ENCODE measurements around the gene GKAP1.
"Not testable (repeated sequence)": the region's sequence is repeated elsewhere in the genome, so short reads cannot be mapped to it uniquely, and the experiment has no call there.

Gene GKAP1

GRCh38 chr9:83721509-83721908, 96.1 kb downstream of the GKAP1 start:
- no peak overlapping the region for H3K27ac ChIP-seq (ENCODE audit: low read depth, low read length)
- no peaks in the 10 kb centered on the region for H3K27me3 ChIP-seq (ENCODE audit: control insufficient read depth, insufficient read depth, low read length)
- no peak overlapping the region for H3K9ac ChIP-seq (ENCODE audit: low read length)
- no peaks in the 10 kb centered on the region for H3K4me1 ChIP-seq (ENCODE audit: control insufficient read depth, insufficient read depth, low read length)
- no peaks in the 10 kb centered on the region for H3K36me3 ChIP-seq (ENCODE audit: control insufficient read depth, insufficient read depth, low read length)
- H3K4me3 ChIP-seq (ENCODE audit: low read length), result no peak overlapping the region

GRCh38 chr9:83715794-83716193, 101.8 kb downstream of the GKAP1 start:
- H3K27me3 ChIP-seq (ENCODE audit: control insufficient read depth, insufficient read depth, low read length), result no peaks in the 10 kb centered on the region

GRCh38 chr9:83715221-83715620, 102.3 kb downstream of the GKAP1 start:
- no peak overlapping the region for H3K9ac ChIP-seq (ENCODE audit: low read length)
- H3K27ac ChIP-seq (ENCODE audit: low read depth, low read length), result no peak overlapping the region
- no peak overlapping the region for H3K4me3 ChIP-seq (ENCODE audit: low read length)
- no peaks in the 10 kb centered on the region for H3K36me3 ChIP-seq (ENCODE audit: control insufficient read depth, insufficient read depth, low read length)
- H3K27me3 ChIP-seq (ENCODE audit: control insufficient read depth, insufficient read depth, low read length), result no peaks in the 10 kb centered on the region
- H3K4me1 ChIP-seq (ENCODE audit: control insufficient read depth, insufficient read depth, low read length), result no peaks in the 10 kb centered on the region

More at GRCh38 chr9:83715794-83716193, 101.8 kb downstream of the GKAP1 start:
- no peak overlapping the region for H3K4me3 ChIP-seq (ENCODE audit: low read length)
- H3K4me1 ChIP-seq (ENCODE audit: control insufficient read depth, insufficient read depth, low read length), result no peaks in the 10 kb centered on the region
- H3K9ac ChIP-seq (ENCODE audit: low read length), result no peak overlapping the region
- H3K27ac ChIP-seq (ENCODE audit: low read depth, low read length), result no peak overlapping the region
- no peaks in the 10 kb centered on the region for H3K36me3 ChIP-seq (ENCODE audit: control insufficient read depth, insufficient read depth, low read length)

DNA sequence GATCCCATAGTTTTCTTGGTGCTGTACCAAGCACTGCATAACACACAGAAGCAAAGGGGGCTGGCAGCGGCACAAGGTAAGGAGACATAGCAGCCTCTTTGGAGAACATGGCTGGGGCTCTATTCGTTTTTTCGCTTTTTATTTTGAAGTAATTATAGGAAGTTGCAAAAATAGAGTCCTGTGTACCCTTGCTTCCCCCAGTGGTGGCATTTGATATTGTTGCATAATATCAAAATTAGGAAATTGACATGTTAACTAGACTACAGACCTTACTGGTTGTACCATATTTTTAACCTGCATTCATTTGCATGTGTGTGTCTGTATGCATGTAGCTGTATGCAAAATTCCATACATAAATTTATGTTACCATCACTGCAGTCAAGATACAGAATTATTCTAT, 103.2 kb downstream of the GKAP1 start:
- H3K36me3 ChIP-seq (ENCODE audit: control insufficient read depth, insufficient read depth, low read length), result no peaks in the 10 kb centered on the region
- no peak overlapping the region for H3K27ac ChIP-seq (ENCODE audit: low read depth, low read length)
- H3K27me3 ChIP-seq (ENCODE audit: control insufficient read depth, insufficient read depth, low read length), result no peaks in the 10 kb centered on the region
- H3K4me1 ChIP-seq (ENCODE audit: control insufficient read depth, insufficient read depth, low read length), result no peaks in the 10 kb centered on the region
- no peak overlapping the region for H3K9ac ChIP-seq (ENCODE audit: low read length)
- H3K4me3 ChIP-seq (ENCODE audit: low read length), result no peak overlapping the region

- peak overlapping the region; percentile 100 for H3K9ac ChIP-seq (ENCODE audit: low read length)
- H3K36me3 ChIP-seq (ENCODE audit: control insufficient read depth, insufficient read depth, low read length), result no peaks in the 10 kb centered on the region
- H3K27ac ChIP-seq (ENCODE audit: low read depth, low read length), result peak overlapping the region; percentile 99
- peaks cover 17% of the 10 kb centered on the region for H3K4me1 ChIP-seq (ENCODE audit: control insufficient read depth, insufficient read depth, low read length)
- H3K27me3 ChIP-seq (ENCODE audit: control insufficient read depth, insufficient read depth, low read length), result no peaks in the 10 kb centered on the region
- peak overlapping the region; percentile 99 for H3K4me3 ChIP-seq (ENCODE audit: low read length)
These were observed 108.9 kb downstream of the GKAP1 start for GRCh38 chr9:83708515-83709158.

DNA sequence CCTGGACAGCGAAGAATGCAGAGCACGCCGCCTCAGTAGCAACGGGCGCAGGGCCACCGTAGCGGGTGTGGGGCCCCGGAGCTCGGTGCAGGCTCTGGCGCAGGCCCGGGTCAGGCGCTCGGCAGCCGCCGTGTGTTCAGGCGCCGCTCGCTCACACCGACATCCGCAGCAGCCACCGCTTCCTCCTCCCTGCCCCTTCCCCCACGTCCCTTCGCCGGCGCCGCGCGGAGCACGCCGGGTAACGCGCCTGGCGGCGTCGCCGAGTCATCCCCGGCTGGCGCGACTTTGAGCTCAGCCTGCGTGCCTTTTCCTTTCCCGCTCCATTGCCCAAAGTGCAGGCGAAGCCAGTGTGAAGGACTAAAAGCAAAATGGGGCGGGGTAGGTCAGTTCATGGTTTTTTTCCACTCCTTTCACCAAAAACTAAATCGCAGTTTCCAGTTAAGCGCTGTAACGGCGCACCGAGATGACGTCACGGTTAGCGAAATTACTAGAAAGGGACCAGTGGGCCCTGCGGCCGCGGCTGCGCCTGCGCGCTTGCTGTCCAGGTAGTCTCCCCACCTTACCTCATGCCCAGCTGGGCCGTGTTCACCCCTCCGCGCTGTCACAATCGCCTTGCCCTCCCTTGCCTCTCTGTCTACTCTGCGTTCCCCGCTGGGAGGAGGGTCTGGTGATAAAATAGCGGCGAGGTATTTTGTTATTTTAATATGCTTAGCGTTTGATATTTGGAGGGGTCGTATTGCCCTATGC, 109.6 kb downstream of the GKAP1 start, which contains the start of gene UBQLN1:
Gene UBQLN1, minus strand, starts transcription at position 191 of the 747 bp plus-strand sequence. CDS start 279 bp downstream, outside the sequence.
- Histone ChIP-seq H3K9ac (ENCODE audit: low read length) (peak within 1 kb of the TSS; percentile 100), H3K4me1 (ENCODE audit: control insufficient read depth, insufficient read depth, low read length) (peaks cover 17% of the 10 kb centered on the region), H3K27me3 (ENCODE audit: control insufficient read depth, insufficient read depth, low read length) (no peaks in the 10 kb centered on the region)

GRCh38 chr9:83707518-83707767, 110.1 kb downstream of the GKAP1 start:
- no peaks in the 10 kb centered on the region for H3K36me3 ChIP-seq (ENCODE audit: control insufficient read depth, insufficient read depth, low read length)
- H3K9ac ChIP-seq (ENCODE audit: low read length), result peak overlapping the region; percentile 100
- peak overlapping the region; percentile 99 for H3K4me3 ChIP-seq (ENCODE audit: low read length)

More for the DNA sequence above, 109.6 kb downstream of the GKAP1 start, which contains the start of gene UBQLN1:
- peak within 1 kb of the TSS; percentile 99 for H3K27ac ChIP-seq (ENCODE audit: low read depth, low read length)
- no peaks in the 10 kb centered on the region for H3K36me3 ChIP-seq (ENCODE audit: control insufficient read depth, insufficient read depth, low read length)
- H3K4me3 ChIP-seq (ENCODE audit: low read length), result peak within 1 kb of the TSS; percentile 99

DNA sequence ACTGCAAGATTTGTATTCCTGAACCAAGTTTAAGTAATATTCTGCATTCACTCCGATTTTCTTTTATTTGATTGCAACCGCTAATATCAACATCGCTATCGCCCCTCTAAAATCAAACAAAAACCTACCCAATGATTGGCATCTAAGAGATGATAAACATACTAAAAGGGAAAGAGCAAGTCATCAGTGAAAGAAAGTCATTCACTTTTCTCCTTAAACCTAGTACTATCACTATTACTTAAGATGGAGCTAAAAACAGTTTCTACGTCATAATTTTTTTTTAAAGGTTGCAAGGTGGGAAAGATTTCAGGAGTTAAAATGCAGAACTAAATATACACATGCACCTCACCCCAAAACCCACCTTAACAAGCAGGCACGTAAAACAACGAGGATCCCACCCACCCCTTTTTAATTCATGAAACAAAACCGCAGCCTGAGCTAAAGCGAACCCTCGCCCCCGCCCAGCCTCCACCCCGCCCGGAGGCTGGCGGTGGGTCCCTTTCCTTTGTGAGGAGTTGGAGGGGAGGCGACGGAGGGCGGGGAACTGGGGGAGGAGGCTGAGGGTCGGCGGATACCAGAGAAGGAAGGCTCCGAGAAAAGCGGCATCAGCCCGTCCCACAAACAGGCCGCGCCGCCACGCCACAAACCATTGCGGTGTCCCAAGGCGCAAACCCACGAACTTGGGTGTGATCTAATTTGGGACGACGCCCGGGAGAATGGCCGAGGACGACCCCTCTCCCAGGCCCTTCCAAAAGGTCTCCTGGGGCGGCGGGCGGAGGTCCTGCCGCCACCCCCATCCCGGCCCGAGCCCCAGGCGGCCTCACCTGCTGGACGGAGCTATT, 110.7 kb downstream of the GKAP1 start:
- Histone ChIP-seq H3K4me1 (ENCODE audit: control insufficient read depth, insufficient read depth, low read length) (peaks cover 17% of the 10 kb centered on the region), H3K36me3 (ENCODE audit: control insufficient read depth, insufficient read depth, low read length) (no peaks in the 10 kb centered on the region), H3K4me3 (ENCODE audit: low read length) (peak overlapping the region; percentile 99), H3K9ac (ENCODE audit: low read length) (peak overlapping the region; percentile 100), H3K27ac (ENCODE audit: low read depth, low read length) (peak overlapping the region; percentile 99), H3K27me3 (ENCODE audit: control insufficient read depth, insufficient read depth, low read length) (no peaks in the 10 kb centered on the region)

More at GRCh38 chr9:83707518-83707767, 110.1 kb downstream of the GKAP1 start:
- Histone ChIP-seq H3K4me1 (ENCODE audit: control insufficient read depth, insufficient read depth, low read length) (peaks cover 17% of the 10 kb centered on the region), H3K27me3 (ENCODE audit: control insufficient read depth, insufficient read depth, low read length) (no peaks in the 10 kb centered on the region), H3K27ac (ENCODE audit: low read depth, low read length) (peak overlapping the region; percentile 99)

DNA sequence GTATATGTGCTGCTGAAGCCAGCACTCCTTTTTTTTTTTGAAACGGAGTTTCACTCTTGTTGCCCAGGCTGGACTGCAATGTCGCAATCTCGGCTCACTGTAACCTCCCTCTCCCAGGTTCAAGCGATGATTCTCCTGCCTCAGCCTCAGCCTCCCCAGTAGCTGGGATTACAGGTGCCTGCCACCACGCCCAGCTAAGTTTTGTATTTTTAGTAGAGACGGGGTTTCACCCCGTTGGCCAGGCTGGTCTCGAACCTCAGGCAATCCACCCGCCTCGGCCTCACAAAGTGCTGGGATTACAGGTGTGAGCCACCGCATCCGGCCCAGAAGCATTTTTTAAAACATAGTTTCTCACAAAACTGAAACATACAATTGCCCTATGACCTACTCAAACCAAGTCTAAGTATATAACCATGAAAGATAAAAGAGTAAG, 112.3 kb downstream of the GKAP1 start:
- not testable (repeated sequence) for H3K27ac ChIP-seq (ENCODE audit: low read depth, low read length); H3K36me3 ChIP-seq (ENCODE audit: control insufficient read depth, insufficient read depth, low read length); H3K4me3 ChIP-seq (ENCODE audit: low read length); H3K9ac ChIP-seq (ENCODE audit: low read length); H3K27me3 ChIP-seq (ENCODE audit: control insufficient read depth, insufficient read depth, low read length)
- H3K4me1 ChIP-seq (ENCODE audit: control insufficient read depth, insufficient read depth, low read length), result peaks cover 22% of the 10 kb centered on the region

DNA sequence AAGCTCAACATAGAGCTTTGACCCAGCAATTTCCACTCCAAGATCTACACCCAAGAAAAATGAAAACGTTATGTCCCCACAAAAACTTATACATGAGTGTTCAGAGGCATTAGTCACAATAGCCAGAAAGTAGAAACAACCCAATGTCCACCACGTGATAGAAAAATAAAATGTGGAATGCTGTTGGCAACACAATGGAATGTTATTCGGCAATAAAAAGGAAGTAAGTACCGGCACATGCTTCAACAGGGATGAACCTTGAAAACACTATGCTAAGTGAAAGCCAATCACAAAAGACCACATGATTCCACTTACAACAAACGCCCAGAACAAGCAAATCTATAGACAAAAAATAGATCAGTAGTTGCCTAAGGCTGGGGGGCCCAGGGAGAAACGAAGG, 115.8 kb downstream of the GKAP1 start:
- peaks cover 15% of the 10 kb centered on the region for H3K4me1 ChIP-seq (ENCODE audit: control insufficient read depth, insufficient read depth, low read length)
- no peak overlapping the region for H3K27ac ChIP-seq (ENCODE audit: low read depth, low read length)
- no peak overlapping the region for H3K9ac ChIP-seq (ENCODE audit: low read length)
- no peak overlapping the region for H3K4me3 ChIP-seq (ENCODE audit: low read length)
- H3K27me3 ChIP-seq (ENCODE audit: control insufficient read depth, insufficient read depth, low read length), result no peaks in the 10 kb centered on the region
- no peaks in the 10 kb centered on the region for H3K36me3 ChIP-seq (ENCODE audit: control insufficient read depth, insufficient read depth, low read length)

- Histone ChIP-seq H3K9ac (ENCODE audit: low read length) (no peak overlapping the region), H3K4me1 (ENCODE audit: control insufficient read depth, insufficient read depth, low read length) (peaks cover 12% of the 10 kb centered on the region), H3K4me3 (ENCODE audit: low read length) (no peak overlapping the region), H3K36me3 (ENCODE audit: control insufficient read depth, insufficient read depth, low read length) (no peaks in the 10 kb centered on the region), H3K27me3 (ENCODE audit: control insufficient read depth, insufficient read depth, low read length) (no peaks in the 10 kb centered on the region), H3K27ac (ENCODE audit: low read depth, low read length) (no peak overlapping the region)
These were observed 116.3 kb downstream of the GKAP1 start for GRCh38 chr9:83701286-83701685.

GRCh38 chr9:83699615-83700014, 118.0 kb downstream of the GKAP1 start:
- Histone ChIP-seq H3K27ac (ENCODE audit: low read depth, low read length) (no peak overlapping the region), H3K4me1 (ENCODE audit: control insufficient read depth, insufficient read depth, low read length) (peaks cover 5% of the 10 kb centered on the region), H3K4me3 (ENCODE audit: low read length) (no peak overlapping the region), H3K36me3 (ENCODE audit: control insufficient read depth, insufficient read depth, low read length) (no peaks in the 10 kb centered on the region), H3K9ac (ENCODE audit: low read length) (no peak overlapping the region), H3K27me3 (ENCODE audit: control insufficient read depth, insufficient read depth, low read length) (no peaks in the 10 kb centered on the region)
